IMR-90 (cell line): ENCODE data around the gene WFDC12.

Experiments used
- BHLHE40 ChIP-seq: fragments of 150-350 bp; IDR thresholded peaks from 2 replicates; pipeline ENCODE4 v1.6.1; 2016; ENCODE audit warnings: mild to moderate bottlenecking, low read depth, low read length
- CEBPB ChIP-seq: IDR thresholded peaks from 2 replicates; pipeline ENCODE4 v1.6.1; 2012; ENCODE audit warnings: low read depth, low read length, improper control_type of control experiment
- CHD1 ChIP-seq: IDR thresholded peaks from 2 replicates; pipeline ENCODE4 v1.6.1; 2012; ENCODE audit warnings: low read depth, low read length, improper control_type of control experiment
- ELK1 ChIP-seq: fragments of 150-350 bp; IDR thresholded peaks from 2 replicates; pipeline ENCODE4 v1.6.1; 2016; ENCODE audit warnings: low read depth, mild to moderate bottlenecking, low read length, moderate library complexity, borderline replicate concordance
- MAFK ChIP-seq: IDR thresholded peaks from 2 replicates; pipeline ENCODE4 v1.6.1; 2012; ENCODE audit warnings: low read depth, low read length, improper control_type of control experiment
- MAZ ChIP-seq: IDR thresholded peaks from 2 replicates; pipeline ENCODE4 v1.6.1; 2012; ENCODE audit warnings: low read depth, mild to moderate bottlenecking, low read length, improper control_type of control experiment, moderate library complexity, borderline replicate concordance
- POLR2A ChIP-seq: IDR thresholded peaks from 2 replicates; pipeline ENCODE4 v1.6.1; 2012; ENCODE audit warnings: mild to moderate bottlenecking, low read depth, low read length
- RAD21 ChIP-seq: IDR thresholded peaks from 2 replicates; pipeline ENCODE4 v1.6.1; 2012; ENCODE audit warnings: low read length, improper control_type of control experiment
- RCOR1 ChIP-seq: IDR thresholded peaks from 2 replicates; pipeline ENCODE4 v1.6.1; 2012; ENCODE audit warnings: mild to moderate bottlenecking, low read length, improper control_type of control experiment; ENCODE audit not compliant: insufficient replicate concordance
- RFX5 ChIP-seq: IDR thresholded peaks from 2 replicates; pipeline ENCODE4 v1.8.0; 2012; ENCODE audit warnings: low read depth, mild to moderate bottlenecking, low read length, moderate library complexity
- SMC3 ChIP-seq: fragments of 150-350 bp; IDR thresholded peaks from 2 replicates; pipeline ENCODE4 v1.6.1; 2016; ENCODE audit warnings: low read depth, mild to moderate bottlenecking, antibody characterized with exemption, low read length, moderate library complexity
- USF2 ChIP-seq: fragments of 150-350 bp; IDR thresholded peaks from 2 replicates; pipeline ENCODE4 v1.6.1; 2017; ENCODE audit warnings: mild to moderate bottlenecking, antibody characterized with exemption, low read length, low read depth
- TF ChIP-seq, protein P1 (sequence below): conservative IDR thresholded peaks from 2 replicates; pipeline ENCODE4 v1.5.1; 2012; ENCODE audit warnings: mild to moderate bottlenecking, low read depth, low read length, improper control_type of control experiment

DNA sequence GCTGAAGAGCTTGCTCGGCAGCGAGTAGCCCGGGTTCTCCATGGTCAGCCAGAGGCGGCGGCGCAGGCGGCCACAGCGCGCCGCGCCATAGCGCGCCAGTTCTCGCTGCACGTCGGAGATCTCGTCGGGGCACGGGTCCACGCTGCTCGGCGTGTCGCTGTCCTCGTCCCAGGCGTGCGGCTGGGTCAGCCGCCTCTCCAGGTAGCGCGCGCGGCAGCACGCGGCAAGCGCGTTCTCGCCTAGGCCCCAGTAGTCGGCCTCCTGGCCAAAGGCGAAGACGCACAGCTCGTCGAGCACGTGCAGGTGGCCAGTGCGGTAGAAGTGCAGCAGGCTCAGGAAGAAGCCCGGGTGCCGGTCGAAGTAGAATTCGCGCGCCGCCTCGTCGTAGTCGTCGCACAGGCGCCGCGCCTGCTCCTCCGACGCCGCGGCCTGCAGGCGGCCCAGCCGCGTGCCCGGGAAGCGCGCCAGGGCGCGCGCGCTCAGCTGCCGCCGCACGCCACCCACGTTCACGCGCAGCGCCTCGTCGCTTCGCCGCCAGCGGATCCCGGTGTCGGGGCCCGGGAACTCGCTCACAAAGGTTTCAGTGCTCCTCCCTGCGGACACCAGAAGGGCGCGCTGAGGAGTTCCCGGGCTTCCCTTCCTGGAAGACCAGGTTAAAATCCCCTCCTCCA lies 26.0 kb downstream of the WFDC12 start:
- TF ChIP-seq, protein P1, sequence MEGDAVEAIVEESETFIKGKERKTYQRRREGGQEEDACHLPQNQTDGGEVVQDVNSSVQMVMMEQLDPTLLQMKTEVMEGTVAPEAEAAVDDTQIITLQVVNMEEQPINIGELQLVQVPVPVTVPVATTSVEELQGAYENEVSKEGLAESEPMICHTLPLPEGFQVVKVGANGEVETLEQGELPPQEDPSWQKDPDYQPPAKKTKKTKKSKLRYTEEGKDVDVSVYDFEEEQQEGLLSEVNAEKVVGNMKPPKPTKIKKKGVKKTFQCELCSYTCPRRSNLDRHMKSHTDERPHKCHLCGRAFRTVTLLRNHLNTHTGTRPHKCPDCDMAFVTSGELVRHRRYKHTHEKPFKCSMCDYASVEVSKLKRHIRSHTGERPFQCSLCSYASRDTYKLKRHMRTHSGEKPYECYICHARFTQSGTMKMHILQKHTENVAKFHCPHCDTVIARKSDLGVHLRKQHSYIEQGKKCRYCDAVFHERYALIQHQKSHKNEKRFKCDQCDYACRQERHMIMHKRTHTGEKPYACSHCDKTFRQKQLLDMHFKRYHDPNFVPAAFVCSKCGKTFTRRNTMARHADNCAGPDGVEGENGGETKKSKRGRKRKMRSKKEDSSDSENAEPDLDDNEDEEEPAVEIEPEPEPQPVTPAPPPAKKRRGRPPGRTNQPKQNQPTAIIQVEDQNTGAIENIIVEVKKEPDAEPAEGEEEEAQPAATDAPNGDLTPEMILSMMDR = peak; percentile 26; the same call in 1 of the 2 replicates
- no peak for TF ChIP-seq SMC3
- no peak for TF ChIP-seq MAZ
- no peak for TF ChIP-seq RFX5
- no peak for TF ChIP-seq RAD21
- TF ChIP-seq POLR2A = no peak
- no peak for TF ChIP-seq MAFK
- TF ChIP-seq ELK1 = no peak
- TF ChIP-seq USF2 = no peak
- no peak for TF ChIP-seq CEBPB
- no peak for TF ChIP-seq CHD1
- TF ChIP-seq BHLHE40 = peak; percentile 46; the same call in 1 of the 2 replicates
- TF ChIP-seq RCOR1 = no peak
